Breast epithelium (tissue), 4 donors: ENCODE data around the gene SORL1-AS1.

Experiments
- DNase-seq, 2 donors: peaks; one replicate each; pipeline ENCODE4 v3.0.0-alpha.2; 2019; ENCODE audit warnings: low spot score in 2 of 2
- H3K27ac ChIP-seq, 2 donors: fragments of 200-600 bp; sonication (generic) in 1 of 2; one replicate each; pipeline ENCODE4 v1.5.1; 2016 to 2019; ENCODE audit warnings: mild to moderate bottlenecking in 1 of 2
- H3K27me3 ChIP-seq, 2 donors: fragments of 200-600 bp; sonication (generic) in 1 of 2; one replicate each; pipeline versions ENCODE4 v1.5.1 to v1.6.0; 2017 to 2019; ENCODE audit warnings: control low read depth in 1 of 2, mild to moderate bottlenecking in 1 of 2
- H3K36me3 ChIP-seq: fragments of 200-600 bp; one replicate; pipeline ENCODE4 v1.5.1; 2019
- H3K4me1 ChIP-seq, 2 donors: fragments of 200-600 bp; sonication (generic); one replicate each; pipeline ENCODE4 v1.5.1; 2016 to 2019; ENCODE audit warnings: control low read depth in 1 of 2
- H3K4me3 ChIP-seq, 3 donors: fragments of 200-600 bp; sonication (generic); 1 replicate in 2 of 3; 2 replicates in 1 of 3; pipeline ENCODE4 v1.5.1; 2016 to 2019; ENCODE audit warnings: mild to moderate bottlenecking in 3 of 3, moderate library complexity in 2 of 3
- H3K9me3 ChIP-seq, 2 donors: fragments of 200-600 bp; sonication (generic) in 1 of 2; one replicate each; pipeline ENCODE4 v1.5.1; 2016 to 2019; ENCODE audit warnings: control low read depth in 1 of 2
- POLR2A ChIP-seq: fragments of 450-650 bp; IDR thresholded peaks from one replicate; pipeline ENCODE4 v1.6.1; 2016; ENCODE audit warnings: antibody characterized with exemption, mild to moderate bottlenecking, moderate library complexity
- POLR2AphosphoS5 ChIP-seq, 3 donors: sonication (generic); formaldehyde crosslinking; IDR thresholded peaks; one replicate each; pipeline ENCODE4 v1.6.1; 2017; ENCODE audit warnings: antibody characterized with exemption in 3 of 3
- intact Hi-C: fragments of 100-400 bp; cut with DNase I; formaldehyde crosslinking; loops from one replicate; pipeline ENCODE4 v1.15.1; 2023; ENCODE audit warnings: low total_unique reads
- TF ChIP-seq, protein P1 (sequence below), 3 donors: fragments of 450-650 bp; IDR thresholded peaks; one replicate each; pipeline ENCODE4 v1.5.1; 2016 to 2017; ENCODE audit warnings: antibody characterized with exemption in 3 of 3, mild to moderate bottlenecking in 3 of 3, moderate library complexity in 3 of 3

SORL1-AS1 gene

DNA sequence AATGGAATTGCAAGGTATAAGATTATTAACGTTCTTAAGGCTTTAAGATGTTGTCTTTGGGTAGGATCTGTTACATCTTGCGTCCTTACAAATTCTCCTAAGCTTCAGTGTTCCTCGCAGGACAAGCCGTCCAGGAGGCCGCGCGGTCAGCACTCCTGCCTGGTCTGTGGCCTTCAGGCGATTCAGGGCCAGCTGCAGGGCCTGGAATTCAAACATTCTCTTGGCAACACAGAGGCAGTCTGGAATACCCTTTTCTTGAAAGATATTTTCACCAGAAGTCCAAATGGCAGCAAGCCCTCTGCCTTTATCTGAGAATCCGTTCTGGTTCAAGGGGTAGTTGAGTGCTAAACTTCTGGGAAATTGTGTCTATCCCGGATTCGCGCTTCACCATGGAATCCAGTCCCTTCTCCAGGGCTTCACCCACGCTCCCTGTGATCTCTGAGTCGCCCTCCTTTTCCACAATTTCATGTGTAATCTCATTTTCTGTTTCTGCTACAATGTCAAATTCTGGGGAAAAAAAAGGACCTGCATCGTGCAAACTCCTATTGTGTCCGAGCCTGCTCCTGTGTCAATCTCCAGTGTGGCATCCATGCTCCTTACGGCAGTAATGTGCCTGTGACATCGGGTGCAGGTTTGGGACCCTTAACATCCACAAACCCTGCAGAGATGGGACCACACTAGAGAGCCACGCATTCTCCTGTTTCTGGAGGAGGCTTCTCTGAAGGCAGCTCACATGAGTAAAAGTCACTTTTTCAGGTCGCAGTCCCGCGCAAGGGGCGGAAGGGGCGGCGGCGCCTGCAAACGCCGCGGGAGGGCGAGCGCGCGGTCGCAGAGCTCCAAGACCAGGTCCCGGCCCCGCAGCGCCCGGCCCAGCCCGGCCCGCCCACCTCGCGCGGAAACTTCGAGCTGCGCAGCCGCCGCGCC, 26.0 kb downstream of the SORL1-AS1 start:
- intact Hi-C loops = no loop called here
- no peaks in the 10 kb centered on the region for H3K36me3 ChIP-seq
- DNase-seq = no peak
- TF ChIP-seq, protein P1, sequence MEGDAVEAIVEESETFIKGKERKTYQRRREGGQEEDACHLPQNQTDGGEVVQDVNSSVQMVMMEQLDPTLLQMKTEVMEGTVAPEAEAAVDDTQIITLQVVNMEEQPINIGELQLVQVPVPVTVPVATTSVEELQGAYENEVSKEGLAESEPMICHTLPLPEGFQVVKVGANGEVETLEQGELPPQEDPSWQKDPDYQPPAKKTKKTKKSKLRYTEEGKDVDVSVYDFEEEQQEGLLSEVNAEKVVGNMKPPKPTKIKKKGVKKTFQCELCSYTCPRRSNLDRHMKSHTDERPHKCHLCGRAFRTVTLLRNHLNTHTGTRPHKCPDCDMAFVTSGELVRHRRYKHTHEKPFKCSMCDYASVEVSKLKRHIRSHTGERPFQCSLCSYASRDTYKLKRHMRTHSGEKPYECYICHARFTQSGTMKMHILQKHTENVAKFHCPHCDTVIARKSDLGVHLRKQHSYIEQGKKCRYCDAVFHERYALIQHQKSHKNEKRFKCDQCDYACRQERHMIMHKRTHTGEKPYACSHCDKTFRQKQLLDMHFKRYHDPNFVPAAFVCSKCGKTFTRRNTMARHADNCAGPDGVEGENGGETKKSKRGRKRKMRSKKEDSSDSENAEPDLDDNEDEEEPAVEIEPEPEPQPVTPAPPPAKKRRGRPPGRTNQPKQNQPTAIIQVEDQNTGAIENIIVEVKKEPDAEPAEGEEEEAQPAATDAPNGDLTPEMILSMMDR (IDR thresholded peaks at IDR 0.05) = no peak
- no peak for TF ChIP-seq POLR2A
- TF ChIP-seq POLR2AphosphoS5 (IDR thresholded peaks at IDR 0.05) = no peak
- H3K27ac ChIP-seq = no peak overlapping the region
- H3K4me3 ChIP-seq = peak overlapping the region in 2 of 3 donors; percentile 42 to 59
- H3K27me3 ChIP-seq = no peaks in the 10 kb centered on the region
- no peaks in the 10 kb centered on the region for H3K4me1 ChIP-seq
- no peaks in the 10 kb centered on the region for H3K9me3 ChIP-seq

DNA sequence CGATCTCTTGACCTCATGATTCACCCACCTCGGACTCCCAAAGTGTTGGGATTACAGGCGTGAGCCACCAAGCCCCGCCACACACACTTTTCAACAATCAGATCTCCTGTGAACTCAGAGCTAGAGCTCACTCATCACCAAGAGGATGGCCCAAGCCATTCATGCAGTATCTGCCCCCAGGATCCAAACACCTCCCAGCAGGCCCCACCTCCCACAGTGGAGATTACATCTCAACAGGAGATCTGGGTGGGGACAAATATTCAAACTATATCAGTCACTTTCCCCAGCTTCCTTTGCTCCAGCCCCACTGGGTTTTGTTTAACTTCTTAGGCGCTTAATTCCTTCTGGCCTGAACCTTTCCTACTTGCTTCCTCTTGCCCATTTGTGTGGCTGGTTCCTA, 26.9 kb downstream of the SORL1-AS1 start:
- H3K9me3 ChIP-seq = no peaks in the 10 kb centered on the region
- DNase-seq = no peak
- no peak for TF ChIP-seq POLR2A
- TF ChIP-seq POLR2AphosphoS5 (IDR thresholded peaks at IDR 0.05) = no peak
- TF ChIP-seq, protein P1 (IDR thresholded peaks at IDR 0.05) = no peak
- H3K4me3 ChIP-seq = no peak overlapping the region
- H3K36me3 ChIP-seq = no peaks in the 10 kb centered on the region
- no peaks in the 10 kb centered on the region for H3K27me3 ChIP-seq
- H3K4me1 ChIP-seq = no peaks in the 10 kb centered on the region
- H3K27ac ChIP-seq = no peak overlapping the region
- intact Hi-C loops = no loop called here

DNA sequence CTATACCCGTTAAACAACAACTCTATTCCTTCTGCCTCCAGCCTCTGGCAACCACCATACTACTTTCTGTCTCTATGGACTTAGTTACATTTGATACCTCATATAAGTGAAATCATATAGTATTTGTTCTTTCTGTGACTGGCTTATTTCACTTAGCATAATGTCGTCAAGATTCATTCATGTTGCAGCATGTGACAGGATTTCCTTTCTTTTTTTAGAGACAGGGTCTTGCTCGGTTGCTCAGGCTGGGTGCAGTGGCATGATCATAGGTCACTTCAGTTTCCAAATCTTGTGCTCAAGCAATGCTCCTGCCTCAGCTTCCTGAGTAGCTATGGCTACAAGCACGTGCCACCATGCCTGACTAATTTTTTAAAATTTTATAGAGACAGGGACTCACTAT, 30.1 kb downstream of the SORL1-AS1 start:
- Histone ChIP-seq H3K27ac (no peak overlapping the region), H3K9me3 (no peaks in the 10 kb centered on the region), H3K36me3 (no peaks in the 10 kb centered on the region), H3K4me1 (no peaks in the 10 kb centered on the region), H3K4me3 (no peak overlapping the region), H3K27me3 (no peaks in the 10 kb centered on the region)
- intact Hi-C loops = no loop called here
- TF ChIP-seq, protein P1 (IDR thresholded peaks at IDR 0.05) = no peak
- TF ChIP-seq POLR2AphosphoS5 (IDR thresholded peaks at IDR 0.05) = no peak
- TF ChIP-seq POLR2A = no peak
- no peak for DNase-seq

DNA sequence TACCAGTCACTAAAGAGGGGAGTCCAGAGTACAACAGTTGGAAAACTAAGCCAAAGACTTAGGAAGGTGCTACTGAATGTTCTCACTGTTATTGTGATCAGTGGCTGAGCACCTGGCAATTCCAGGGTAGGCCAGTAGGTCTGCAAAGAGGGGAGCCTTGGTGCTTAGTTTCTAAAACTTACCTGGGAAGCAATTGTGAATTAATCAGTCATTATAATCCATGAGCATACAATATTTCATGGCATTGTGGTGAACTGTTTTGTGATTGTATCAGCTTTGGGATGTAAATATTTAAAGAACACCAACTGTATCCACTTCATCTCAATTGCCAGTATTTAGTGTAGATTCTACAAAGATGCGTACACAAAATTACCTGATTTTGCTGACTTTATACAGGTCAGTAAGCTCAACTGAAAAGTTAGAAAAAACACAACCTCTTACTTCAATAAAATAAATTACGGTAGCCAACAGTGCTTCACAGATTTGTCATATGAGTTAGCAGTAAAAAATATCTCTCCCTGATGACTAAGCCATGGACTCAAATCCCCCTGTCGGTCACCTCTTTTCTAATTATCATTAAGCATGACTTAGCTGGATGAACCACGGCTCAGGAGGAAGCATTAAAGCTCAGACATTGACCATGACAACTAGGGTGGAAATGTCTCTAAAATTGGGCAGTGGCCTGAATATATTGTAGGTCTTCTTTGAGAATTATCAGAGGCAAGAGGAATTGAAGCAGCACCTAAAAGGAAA, 31.4 kb downstream of the SORL1-AS1 start:
- no peak for DNase-seq
- H3K4me1 ChIP-seq = no peaks in the 10 kb centered on the region

More for the DNA sequence above, 31.4 kb downstream of the SORL1-AS1 start:
- Histone ChIP-seq H3K27me3 (no peaks in the 10 kb centered on the region), H3K36me3 (no peaks in the 10 kb centered on the region), H3K4me3 (no peak overlapping the region), H3K9me3 (no peaks in the 10 kb centered on the region), H3K27ac (no peak overlapping the region)
- TF ChIP-seq, protein P1 (IDR thresholded peaks at IDR 0.05) = no peak
- TF ChIP-seq POLR2AphosphoS5 (IDR thresholded peaks at IDR 0.05) (no peak), POLR2A (no peak)
- intact Hi-C loops = no loop called here
